Suprapubic skin (tissue), 4 donors: ENCODE results near the gene GNB1. TPM values are rescaled to one million over a fixed set of nuclear protein-coding genes. Genes with fewer than 3 reads are reported as not detected.
A peak's percentile ranks its signal among the peaks of the same experiment; 100 is the strongest.

Experiments
- DNase-seq, 2 donors: peaks; one replicate each; pipeline ENCODE4 v3.0.0-alpha.2; 2019; ENCODE audit warnings: low spot score in 2 of 2
- H3K27ac ChIP-seq: fragments of 200-600 bp; sonication (generic); one replicate; pipeline ENCODE4 v1.5.1; 2019
- H3K27me3 ChIP-seq: fragments of 200-600 bp; sonication (generic); one replicate; pipeline ENCODE4 v1.5.1; 2019
- H3K36me3 ChIP-seq: fragments of 200-600 bp; sonication (generic); one replicate; pipeline ENCODE4 v1.5.1; 2019
- H3K4me1 ChIP-seq: fragments of 200-600 bp; sonication (generic); one replicate; pipeline ENCODE4 v1.5.1; 2019
- H3K4me3 ChIP-seq: fragments of 200-600 bp; sonication (generic); one replicate; pipeline ENCODE4 v1.5.1; 2019; ENCODE audit warnings: mild to moderate bottlenecking
- H3K9me3 ChIP-seq: fragments of 200-600 bp; sonication (generic); one replicate; pipeline ENCODE4 v1.5.1; 2019
- CTCF ChIP-seq, 2 donors: fragments of 200-600 bp in 1 of 2; fragments of 450-650 bp in 1 of 2; sonication (generic) in 1 of 2; IDR thresholded peaks; one replicate each; pipeline ENCODE4 v1.5.1; 2016 to 2019; ENCODE audit warnings: antibody characterized with exemption in 2 of 2, mild to moderate bottlenecking in 1 of 2, moderate library complexity in 1 of 2
- EP300 ChIP-seq: sonication (generic); formaldehyde crosslinking; IDR thresholded peaks from one replicate; pipeline ENCODE4 v1.6.1; 2017; ENCODE audit warnings: antibody characterized with exemption
- POLR2A ChIP-seq, 2 donors: fragments of 450-650 bp; IDR thresholded peaks; one replicate each; pipeline ENCODE4 v1.6.1; 2017; ENCODE audit warnings: antibody characterized with exemption in 2 of 2, mild to moderate bottlenecking in 2 of 2, moderate library complexity in 2 of 2
- POLR2AphosphoS5 ChIP-seq, 3 donors: sonication (generic); formaldehyde crosslinking; IDR thresholded peaks; one replicate each; pipeline ENCODE4 v1.6.1; 2017; ENCODE audit warnings: antibody characterized with exemption in 3 of 3
- WGBS: methylation state at CpG from one replicate; pipeline ENCODE4 v1.1.5; 2018; 5-methylcytosine and 5-hydroxymethylcytosine counted together
- total RNA-seq, 4 donors: library from RNA; depleted of rRNA; stranded (reverse); fragments of >200 nt; gene quantifications; one replicate each; pipeline ENCODE4 v1.1.0, GENCODE V29; 2016

Gene GNB1
- total RNA-seq, 4 donors from 2014 or later, result 121 to 159 (median 153) TPM

- Histone ChIP-seq H3K36me3 (no peaks in the 10 kb centered on the region), H3K9me3 (no peaks in the 10 kb centered on the region), H3K4me1 (peaks cover 49% of the 10 kb centered on the region), H3K27ac (no peak overlapping the region), H3K4me3 (no peak overlapping the region), H3K27me3 (no peaks in the 10 kb centered on the region)
- no peak for TF ChIP-seq POLR2A (IDR thresholded peaks at IDR 0.05)
- no peak for TF ChIP-seq CTCF (IDR thresholded peaks at IDR 0.05)
- no peak for TF ChIP-seq EP300
- TF ChIP-seq POLR2AphosphoS5 (IDR thresholded peaks at IDR 0.05), result no peak
- peak in 1 of 2 donors; percentile 66 for DNase-seq
- 95% methylated on average over 10 of the region's 22 CpGs for WGBS
Measured at GRCh38 chr1:1910651-1911331, 19.9 kb upstream of the GNB1 start.

GRCh38 chr1:1910033-1910465 lies 19.2 kb upstream of the GNB1 start:
- no peak for TF ChIP-seq POLR2AphosphoS5 (IDR thresholded peaks at IDR 0.05)
- no peak for TF ChIP-seq CTCF (IDR thresholded peaks at IDR 0.05)
- TF ChIP-seq EP300, result no peak
- TF ChIP-seq POLR2A (IDR thresholded peaks at IDR 0.05), result no peak
- no peaks in the 10 kb centered on the region for H3K9me3 ChIP-seq
- peak overlapping the region; percentile 72 for H3K4me3 ChIP-seq
- 89% methylated on average over 6 of the region's 6 CpGs for WGBS
- H3K27me3 ChIP-seq, result no peaks in the 10 kb centered on the region
- H3K27ac ChIP-seq, result no peak overlapping the region
- no peaks in the 10 kb centered on the region for H3K36me3 ChIP-seq
- H3K4me1 ChIP-seq, result peaks cover 42% of the 10 kb centered on the region
- DNase-seq, result no peak

- WGBS, result no CpG with 5 or more reads among the region's 21 CpGs
- Histone ChIP-seq H3K27me3 (no peaks in the 10 kb centered on the region), H3K9me3 (no peaks in the 10 kb centered on the region), H3K36me3 (no peaks in the 10 kb centered on the region), H3K27ac (peak overlapping the region; percentile 84), H3K4me3 (peak overlapping the region; percentile 72), H3K4me1 (peaks cover 38% of the 10 kb centered on the region)
- peak; percentile 79 to 80 for DNase-seq
- TF ChIP-seq CTCF (IDR thresholded peaks at IDR 0.05) (no peak), EP300 (no peak), POLR2A (IDR thresholded peaks at IDR 0.05) (no peak), POLR2AphosphoS5 (IDR thresholded peaks at IDR 0.05) (no peak)
Measured at GRCh38 chr1:1908506-1908791, 17.6 kb upstream of the GNB1 start.

- H3K4me1 ChIP-seq, result peaks cover 38% of the 10 kb centered on the region
- H3K36me3 ChIP-seq, result no peaks in the 10 kb centered on the region
- no peaks in the 10 kb centered on the region for H3K9me3 ChIP-seq
- H3K27ac ChIP-seq, result no peak overlapping the region
- WGBS, result 39% methylated on average over 2 of the region's 8 CpGs
- peak in 1 of 2 donors; percentile 72 for DNase-seq
- TF ChIP-seq EP300, result no peak
- no peak for TF ChIP-seq POLR2A (IDR thresholded peaks at IDR 0.05)
- no peak for TF ChIP-seq CTCF (IDR thresholded peaks at IDR 0.05)
- TF ChIP-seq POLR2AphosphoS5 (IDR thresholded peaks at IDR 0.05), result no peak
- H3K27me3 ChIP-seq, result no peaks in the 10 kb centered on the region
- no peak overlapping the region for H3K4me3 ChIP-seq
Measured at GRCh38 chr1:1907098-1907736, 16.3 kb upstream of the GNB1 start.

GRCh38 chr1:1906185-1907097 lies 15.6 kb upstream of the GNB1 start:
- Histone ChIP-seq H3K27ac (no peak overlapping the region), H3K4me3 (no peak overlapping the region), H3K4me1 (peaks cover 38% of the 10 kb centered on the region), H3K27me3 (no peaks in the 10 kb centered on the region), H3K36me3 (no peaks in the 10 kb centered on the region), H3K9me3 (no peaks in the 10 kb centered on the region)
- WGBS, result 15% methylated on average over 13 of the region's 15 CpGs
- peak; percentile 91 for DNase-seq
- TF ChIP-seq CTCF (IDR thresholded peaks at IDR 0.05) (peak; percentile 76 to 91), POLR2A (IDR thresholded peaks at IDR 0.05) (no peak), EP300 (no peak)
